SK-N-SH (cell line): Measurements from ENCODE around the gene SLC35F5. TPM values are rescaled to one million over a fixed set of nuclear protein-coding genes. Genes with fewer than 3 reads are reported as not detected.
"Not testable (repeated sequence)": the region's sequence is repeated elsewhere in the genome, so short reads cannot be mapped to it uniquely, and the experiment has no call there.

Experiments used
- CTCF ChIA-PET: fragments of 300-600, 350-600 bp; formaldehyde crosslinking; extraction: SDS; loops from one replicate; lab custom pipeline; 2021; lab: Yijun Ruan, JAX
- POLR2A ChIA-PET: fragments of 350-600 bp; sonication (Branson Sonifier 250); formaldehyde crosslinking; extraction: SDS; loops from one replicate; lab custom pipeline; 2020; ENCODE audit warnings: antibody characterized with exemption, inconsistent platforms; lab: Yijun Ruan, JAX
- DNase-seq: peaks from one replicate; pipeline ENCODE4 v3.0.0; 2012
- H2AFZ ChIP-seq: fragments of 200-600 bp; sonication (generic); 2 replicates; pipeline ENCODE4 v1.8.1; 2016; ENCODE audit warnings: antibody characterized with exemption, mild to moderate bottlenecking, low read depth
- H3F3A ChIP-seq: fragments of 200-600 bp; sonication (generic); replicated peaks from 2 replicates; pipeline ENCODE3; 2016; ENCODE audit warnings: antibody characterized with exemption, mild to moderate bottlenecking; ENCODE audit not compliant: insufficient read depth
- H3K27ac ChIP-seq, 2 experiments: fragments of 200-500 bp in 1 of 2; fragments of 200-600 bp in 1 of 2; sonication (Bioruptor generic) in 1 of 2; sonication (generic), shearing (Covaris generic) in 1 of 2; 2 replicates each; pipeline versions ENCODE4 v1.5.1 to v1.6.1; 2014 to 2016; ENCODE audit warnings: low read depth in 2 of 2, inconsistent platforms in 1 of 2, low read length in 1 of 2, mild to moderate bottlenecking in 1 of 2, mixed read lengths in 1 of 2
- H3K27me3 ChIP-seq: fragments of 200-600 bp; sonication (generic), shearing (Covaris generic); 2 replicates; pipeline ENCODE4 v1.6.1; 2016; ENCODE audit warnings: mixed run types; ENCODE audit not compliant: insufficient read depth
- H3K36me3 ChIP-seq, 2 experiments: fragments of 200-500 bp in 1 of 2; fragments of 200-600 bp in 1 of 2; sonication (Bioruptor generic) in 1 of 2; sonication (generic) in 1 of 2; replicated peaks in 1 of 2; 2 replicates each; pipeline versions ENCODE3 to v1.5.1; 2014 to 2016; ENCODE audit warnings: low read length in 1 of 2, mild to moderate bottlenecking in 1 of 2; ENCODE audit not compliant: insufficient read depth in 2 of 2, control insufficient read depth in 1 of 2
- H3K4me1 ChIP-seq, 2 experiments: fragments of 200-500 bp in 1 of 2; fragments of 200-600 bp in 1 of 2; sonication (Bioruptor generic) in 1 of 2; sonication (generic), shearing (Covaris generic) in 1 of 2; 2 replicates each; pipeline versions ENCODE4 v1.5.1 to v1.6.1; 2014 to 2016; ENCODE audit warnings: low read depth in 1 of 2, low read length in 1 of 2, mixed run types in 1 of 2; ENCODE audit not compliant: insufficient read depth in 2 of 2, control insufficient read depth in 1 of 2
- H3K4me2 ChIP-seq: fragments of 200-600 bp; sonication (generic), shearing (Covaris generic); 2 replicates; pipeline ENCODE4 v1.6.1; 2017; ENCODE audit warnings: mixed run types
- H3K4me3 ChIP-seq, 2 experiments: fragments of 200-500 bp in 1 of 2; fragments of 200-600 bp in 1 of 2; sonication (Bioruptor generic) in 1 of 2; sonication (generic), shearing (Covaris generic) in 1 of 2; 2 replicates each; pipeline versions ENCODE4 v1.5.1 to v1.8.1; 2014 to 2016; ENCODE audit warnings: low read depth in 2 of 2, inconsistent platforms in 1 of 2, low read length in 1 of 2, mild to moderate bottlenecking in 1 of 2, mixed read lengths in 1 of 2, moderate library complexity in 1 of 2
- H3K79me2 ChIP-seq: fragments of 200-600 bp; sonication (generic); 2 replicates; pipeline ENCODE4 v1.8.1; 2017; ENCODE audit warnings: mild to moderate bottlenecking; ENCODE audit not compliant: insufficient read depth
- H3K9ac ChIP-seq: fragments of 200-600 bp; sonication (generic); 2 replicates; pipeline ENCODE4 v1.6.1; 2017; ENCODE audit warnings: mixed run types
- H3K9me2 ChIP-seq: fragments of 200-600 bp; sonication (generic); 2 replicates; pipeline ENCODE4 v1.6.1; 2017; ENCODE audit warnings: mixed run types
- H3K9me3 ChIP-seq: fragments of 200-600 bp; sonication (generic); 2 replicates; pipeline ENCODE4 v1.6.1; 2017; ENCODE audit warnings: mixed run types, mild to moderate bottlenecking, moderate library complexity
- H4K20me1 ChIP-seq: fragments of 200-600 bp; sonication (generic); 2 replicates; pipeline ENCODE4 v1.6.1; 2017; ENCODE audit warnings: mild to moderate bottlenecking, mixed run types; ENCODE audit not compliant: insufficient read depth
- CHD2 ChIP-seq: fragments of 150-350 bp; IDR thresholded peaks from 2 replicates; pipeline ENCODE4 v1.6.1; 2018; ENCODE audit warnings: low read length; ENCODE audit not compliant: partially characterized antibody
- GATA2 ChIP-seq: sonication (generic); formaldehyde crosslinking; IDR thresholded peaks from 2 replicates; pipeline ENCODE4 v1.5.0; 2020; ENCODE audit warnings: mild to moderate bottlenecking, missing genetic modification reagents
- SIN3A ChIP-seq: IDR thresholded peaks from 2 replicates; pipeline ENCODE4 v1.6.1; 2012; ENCODE audit warnings: low read depth, mild to moderate bottlenecking, low read length, moderate library complexity, borderline replicate concordance
- SMC3 ChIP-seq: IDR thresholded peaks from 2 replicates; pipeline ENCODE4 v1.6.1; 2012; ENCODE audit warnings: low read depth, low read length, improper control_type of control experiment
- USF1 ChIP-seq: IDR thresholded peaks from 2 replicates; pipeline ENCODE4 v1.4.0; 2012; ENCODE audit warnings: low read depth, borderline replicate concordance
- whole genome bisulfite sequencing: methylation state at CpG from one replicate; pipeline ENCODE4 v1.1.6; 2017; ENCODE audit warnings: low lambda C conversion rate; 5-methylcytosine and 5-hydroxymethylcytosine counted together
- polyA plus RNA-seq, 3 experiments: library from polyadenylated mRNA; depleted of rRNA; stranded (reverse); fragments of >200 nt; gene quantifications; 2 replicates each; pipeline ENCODE4 v1.2.3, GENCODE V29; 2012

SLC35F5 gene
- polyA plus RNA-seq, 1 of the 3 experiments (the other 2 are of a cell fraction), result 16.8 TPM

GRCh38 chr2:113672326-113672932 lies 84.0 kb downstream of the SLC35F5 start:
- no peaks in the 10 kb centered on the region for H3K4me1 ChIP-seq
- no peaks in the 10 kb centered on the region for H3K9me3 ChIP-seq
- no peaks in the 10 kb centered on the region for H3K36me3 ChIP-seq
- TF ChIP-seq SIN3A (no peak), GATA2 (CRISPR knock-in tag) (no peak), USF1 (no peak), CHD2 (no peak), SMC3 (no peak)
- TF ChIP-seq, all 33 proteins: peak for 0
- Histone ChIP-seq H4K20me1 (no peaks in the 10 kb centered on the region), H3K27me3 (peaks cover 7% of the 10 kb centered on the region; the same call in 1 of the 2 replicates), H3K9ac (no peak overlapping the region), H3K4me2 (no peak overlapping the region), H3K27ac (no peak overlapping the region), H3K4me3 (no peak overlapping the region), H2AFZ (no peak overlapping the region), H3K79me2 (no peaks in the 10 kb centered on the region), H3K9me2 (no peaks in the 10 kb centered on the region), H3F3A (no peaks in the 10 kb centered on the region)
- WGBS, result 59% methylated on average over 7 of the region's 7 CpGs
- POLR2A ChIA-PET, result no interaction called here
- no peak for DNase-seq
- CTCF ChIA-PET, result no interaction called here

- H3F3A ChIP-seq, H3K4me1 ChIP-seq, CTCF ChIA-PET, H3K27me3 ChIP-seq, H2AFZ ChIP-seq, H3K9me3 ChIP-seq, DNase-seq, H4K20me1 ChIP-seq, H3K79me2 ChIP-seq, H3K9ac ChIP-seq, H3K9me2 ChIP-seq, H3K4me3 ChIP-seq, H3K27ac ChIP-seq, H3K4me2 ChIP-seq, H3K36me3 ChIP-seq, POLR2A ChIA-PET: not testable (repeated sequence)
- 86% methylated on average over 7 of the region's 21 CpGs for WGBS
These were observed 87.4 kb downstream of the SLC35F5 start for GRCh38 chr2:113669013-113669412.

GRCh38 chr2:113664761-113665533 lies 91.5 kb downstream of the SLC35F5 start:
- H3K36me3 ChIP-seq, H3K4me3 ChIP-seq, H3K4me2 ChIP-seq, H3K27me3 ChIP-seq, H3K79me2 ChIP-seq, H3K4me1 ChIP-seq, CTCF ChIA-PET, H4K20me1 ChIP-seq, POLR2A ChIA-PET, H3K9me2 ChIP-seq, H3K9me3 ChIP-seq, H2AFZ ChIP-seq, H3K9ac ChIP-seq, H3K27ac ChIP-seq, H3F3A ChIP-seq, DNase-seq: not testable (repeated sequence)
- 60% methylated on average over 6 of the region's 6 CpGs for WGBS

- H3K9me3 ChIP-seq, H3K36me3 ChIP-seq, H4K20me1 ChIP-seq, H3K9ac ChIP-seq, CTCF ChIA-PET, H3K9me2 ChIP-seq, H2AFZ ChIP-seq, H3K4me3 ChIP-seq, H3K79me2 ChIP-seq, H3K4me2 ChIP-seq, H3K27me3 ChIP-seq, H3K27ac ChIP-seq, POLR2A ChIA-PET, DNase-seq, H3F3A ChIP-seq, H3K4me1 ChIP-seq: not testable (repeated sequence)
- 15% methylated on average over 10 of the region's 10 CpGs for WGBS
These were observed 93.0 kb downstream of the SLC35F5 start for GRCh38 chr2:113663285-113664060.
